Jurkat, Clone E6-1 (cell line): Measurements from ENCODE around the gene KANSL3. TPM values are rescaled to one million over a fixed set of nuclear protein-coding genes. Genes with fewer than 3 reads are reported as not detected.
"Not testable (repeated sequence)": the region's sequence is repeated elsewhere in the genome, so short reads cannot be mapped to it uniquely, and the experiment has no call there.

Experiments used
- DNase-seq: peaks from one replicate; pipeline ENCODE4 v3.0.0-alpha.2; 2011; ENCODE audit warnings: low read depth, low spot score
- H3K4me3 ChIP-seq: 2 replicates; pipeline ENCODE4 v1.5.1; 2011; ENCODE audit warnings: mild to moderate bottlenecking, low read length, control low read depth, moderate library complexity
- polyA plus RNA-seq: library from polyadenylated mRNA; unstranded; fragments of >200 nt; gene quantifications from one replicate; pipeline ENCODE4 v1.2.1, GENCODE V29; 2012; ENCODE audit warnings: missing spikeins; ENCODE audit not compliant: insufficient read length, insufficient read depth

Gene KANSL3
- 45.8 TPM for polyA plus RNA-seq

DNA sequence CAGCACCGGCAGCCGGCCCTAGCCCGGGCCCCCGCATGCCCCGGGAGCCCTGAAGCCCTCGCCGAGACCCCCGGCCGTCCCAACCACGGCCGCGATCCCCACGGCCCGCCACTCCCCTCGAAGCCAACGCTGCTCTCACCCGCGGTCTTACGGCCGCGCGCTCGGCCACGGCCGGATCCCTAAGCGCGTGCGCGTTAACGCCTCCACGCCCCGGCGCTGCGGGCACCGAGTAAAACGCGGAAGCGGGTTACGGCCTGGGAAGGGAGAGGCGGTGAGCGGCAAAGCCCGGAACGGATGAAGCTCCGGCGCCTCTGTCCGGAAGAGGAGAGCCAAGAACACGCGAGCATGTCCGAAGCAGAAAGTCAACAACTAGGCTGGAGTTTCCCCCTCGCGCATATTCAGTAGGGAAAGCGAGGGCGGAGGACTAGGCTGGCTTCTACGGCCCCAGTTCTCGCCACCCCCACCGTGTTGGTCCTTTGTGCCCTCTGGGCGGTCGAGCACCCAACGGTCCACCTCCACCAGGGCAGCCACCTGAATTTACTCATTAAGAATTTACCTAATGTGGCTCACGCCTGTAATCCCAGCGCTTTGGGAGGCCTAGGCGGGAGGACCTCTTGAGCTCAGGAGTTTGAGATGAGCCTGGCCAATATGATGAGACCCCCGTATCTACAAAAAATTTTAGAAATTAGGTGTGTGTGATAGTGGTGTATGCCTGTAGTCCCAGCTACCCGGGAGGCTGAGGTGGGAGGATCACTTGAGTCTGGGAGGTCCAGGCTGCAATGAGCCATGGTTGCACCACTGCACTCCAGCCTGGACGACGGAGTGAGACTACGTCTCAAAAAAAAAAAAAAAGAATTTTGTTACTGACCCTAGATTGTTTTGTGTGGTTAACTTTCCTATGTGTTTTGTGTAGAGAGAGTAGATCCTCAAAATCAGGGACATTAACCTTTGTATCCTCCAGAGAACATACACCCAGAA lies at the start of gene KANSL3:
TSS of gene KANSL3 (minus strand) at position 169 of the 978 bp plus-strand sequence. CDS start 1,177 bp downstream, outside the sequence.
- peak; percentile 84 for DNase-seq
- H3K4me3 ChIP-seq: peak within 1 kb of the TSS; percentile 71

DNA sequence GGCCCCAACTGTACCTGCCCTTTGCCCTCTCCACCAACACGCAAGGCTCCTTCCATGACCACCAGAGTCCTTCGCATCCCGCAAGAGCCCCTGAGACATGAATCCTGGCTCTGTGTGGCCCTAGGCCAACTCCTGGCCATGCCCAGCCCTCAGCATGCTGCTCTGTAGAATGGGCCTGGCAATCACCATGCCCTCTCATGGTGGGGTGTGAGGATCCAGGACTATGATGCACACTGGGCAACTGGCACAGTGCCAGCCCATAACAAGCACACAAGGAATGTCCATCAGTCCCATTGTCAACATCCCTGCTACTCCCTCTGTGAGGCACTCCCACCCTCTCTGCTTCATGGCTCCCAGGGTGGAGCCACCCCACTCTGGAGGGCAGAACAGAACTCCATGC lies 49.2 kb upstream of the KANSL3 start:
- no peak for DNase-seq
- no peak overlapping the region for H3K4me3 ChIP-seq

DNA sequence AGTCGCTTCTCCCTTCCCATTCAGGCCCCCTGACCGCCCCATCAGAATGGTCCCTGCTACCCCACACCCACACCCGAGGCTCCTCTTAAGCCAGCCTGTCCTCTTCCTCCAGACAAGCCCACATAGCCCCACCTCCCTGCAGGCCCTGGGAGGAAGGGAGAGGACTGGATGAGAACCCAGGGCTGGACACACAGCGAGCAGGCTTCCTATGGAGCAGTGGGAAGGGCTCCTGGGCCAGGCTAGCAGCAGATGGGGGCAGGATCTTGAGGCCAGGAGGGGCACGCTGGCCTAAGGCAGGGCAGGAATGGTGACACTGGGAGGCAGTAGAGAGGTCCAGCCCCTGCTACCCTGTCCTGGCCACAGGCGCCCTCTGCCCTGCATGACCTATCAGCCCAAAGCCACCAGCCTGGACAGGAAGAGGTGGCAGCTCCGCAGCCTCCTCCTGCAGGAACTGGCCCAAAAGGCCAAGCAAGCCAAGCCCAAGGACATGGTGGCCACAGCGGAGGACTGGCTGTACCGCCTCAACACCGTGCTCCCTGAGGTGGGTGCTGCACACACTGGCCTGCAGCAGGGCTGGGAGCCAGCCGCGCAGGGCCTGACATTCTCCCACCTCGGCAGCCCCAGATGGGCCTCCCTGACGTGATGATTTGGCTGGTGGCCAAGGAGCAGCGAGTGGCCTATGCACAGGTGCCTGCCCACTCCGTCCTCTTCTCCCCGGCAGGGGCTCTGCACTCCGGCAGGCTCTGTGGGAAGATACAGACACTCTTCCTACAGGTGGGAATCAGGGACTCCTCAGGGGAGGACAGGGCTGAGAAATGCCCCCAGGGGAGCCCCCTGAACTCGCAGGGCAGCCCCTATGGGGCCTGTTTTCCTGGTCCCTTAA lies 47.7 kb upstream of the KANSL3 start:
- DNase-seq: no peak
- H3K4me3 ChIP-seq: no peak overlapping the region

GRCh38 chr2:96684883-96685576 lies 46.9 kb upstream of the KANSL3 start:
- no peak for DNase-seq
- H3K4me3 ChIP-seq: no peak overlapping the region

- no peak overlapping the region for H3K4me3 ChIP-seq
- DNase-seq: no peak
Observed at GRCh38 chr2:96683972-96684820, 46.1 kb upstream of the KANSL3 start.

DNA sequence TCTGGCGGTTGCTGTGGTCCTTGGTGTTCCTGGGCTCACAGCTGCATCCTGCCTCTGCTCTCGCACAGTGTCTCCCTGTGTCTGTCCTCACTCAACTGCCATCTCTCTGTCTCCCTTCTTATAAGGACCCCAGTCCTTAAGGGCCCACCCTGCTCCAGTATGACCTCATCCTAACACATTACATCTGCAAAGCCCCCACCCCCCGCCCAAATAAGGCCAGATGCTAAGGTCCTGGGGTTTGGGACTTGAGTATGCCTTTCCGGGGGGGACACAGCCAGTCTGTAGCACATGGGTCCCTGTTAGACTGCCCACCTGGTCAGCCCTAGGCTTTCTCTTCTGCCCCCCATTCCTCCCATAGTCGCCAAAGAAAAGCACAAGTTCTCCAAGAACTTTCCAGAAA lies 45.2 kb upstream of the KANSL3 start:
- no peak for DNase-seq
- no peak overlapping the region for H3K4me3 ChIP-seq

- DNase-seq: no peak
- no peak overlapping the region for H3K4me3 ChIP-seq
Observed at GRCh38 chr2:96681540-96681939, 43.4 kb upstream of the KANSL3 start.

GRCh38 chr2:96680561-96681141 lies 42.5 kb upstream of the KANSL3 start:
- H3K4me3 ChIP-seq: no peak overlapping the region
- DNase-seq: no peak

DNA sequence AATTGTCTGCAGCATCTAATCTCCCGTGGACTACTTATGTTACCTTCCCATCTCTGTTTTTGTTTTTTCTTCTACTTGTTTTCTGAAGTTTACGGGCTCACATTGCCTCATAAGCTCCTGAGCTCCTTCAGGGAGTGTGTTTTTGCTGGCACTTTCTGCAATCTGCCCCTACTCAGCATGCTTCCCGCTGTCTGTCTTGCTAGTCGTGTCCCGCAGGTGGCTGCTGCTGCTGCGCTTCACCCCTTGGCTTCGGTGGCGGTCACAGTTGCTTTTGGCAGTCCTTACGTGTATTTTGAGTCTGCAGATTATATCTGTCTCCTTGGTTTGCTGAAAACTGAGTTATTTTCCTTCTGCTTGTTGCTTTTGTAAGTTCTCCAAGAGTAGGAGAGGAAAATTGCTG lies 41.7 kb upstream of the KANSL3 start:
- no peak overlapping the region for H3K4me3 ChIP-seq
- no peak for DNase-seq

DNA sequence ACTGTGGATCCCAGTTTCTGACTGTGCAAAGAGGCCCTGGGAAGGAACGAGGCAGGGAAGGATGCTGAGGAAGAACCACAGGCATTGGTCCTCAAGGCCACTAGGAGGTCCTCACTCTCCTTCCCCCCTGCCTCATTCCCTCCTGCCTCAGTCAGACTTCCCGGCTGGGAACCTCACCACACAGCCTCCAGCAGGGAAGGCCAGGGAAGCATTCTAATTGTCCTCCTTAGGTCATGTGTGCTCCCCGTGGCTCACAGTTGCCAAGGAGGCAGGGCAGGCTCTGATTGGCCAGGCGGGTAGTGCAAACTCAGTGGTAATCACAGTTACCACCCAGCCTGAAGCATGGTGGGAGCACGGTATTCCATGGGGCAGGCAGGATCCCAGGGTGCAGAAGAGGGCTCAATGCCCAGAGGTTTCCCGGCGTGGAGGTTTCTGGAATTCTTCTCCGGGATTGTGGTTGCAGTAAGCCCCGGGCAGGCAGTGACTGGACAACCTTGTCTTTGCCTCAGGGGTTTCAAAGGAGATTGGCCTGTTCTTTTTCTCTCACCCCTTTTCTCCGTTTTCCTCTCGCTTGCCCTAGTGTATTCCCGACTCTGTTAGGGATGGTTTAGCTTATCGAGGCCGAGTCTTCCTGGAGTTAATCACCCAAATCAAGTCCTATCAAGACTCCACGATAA lies 31.6 kb upstream of the KANSL3 start:
- no peak overlapping the region for H3K4me3 ChIP-seq
- DNase-seq: no peak

DNA sequence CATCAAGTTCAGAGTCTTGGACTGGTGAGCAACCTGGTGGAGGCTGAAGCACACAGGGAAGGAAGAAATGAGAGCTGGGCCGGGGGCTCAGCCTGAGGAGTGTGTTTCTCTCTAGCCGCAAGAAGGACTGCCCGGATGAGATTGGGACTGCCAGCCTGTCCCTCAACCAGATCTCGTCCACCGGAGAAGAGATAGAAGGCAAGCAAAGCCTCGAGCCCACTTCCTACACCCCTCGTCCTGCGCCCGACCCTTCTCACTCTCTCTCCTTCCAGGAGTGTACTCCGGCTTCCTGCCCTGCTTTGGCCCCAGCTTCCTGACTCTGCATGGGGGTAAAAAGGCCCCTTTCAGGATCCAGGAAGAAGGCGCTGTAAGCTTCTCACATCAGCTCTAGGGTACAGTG lies 30.7 kb upstream of the KANSL3 start:
- no peak for DNase-seq
- no peak overlapping the region for H3K4me3 ChIP-seq

- not testable (repeated sequence) for H3K4me3 ChIP-seq, DNase-seq
Observed at GRCh38 chr2:96665717-96666116, 27.6 kb upstream of the KANSL3 start.

- H3K4me3 ChIP-seq: no peak overlapping the region
- no peak for DNase-seq
Observed at GRCh38 chr2:96665083-96665569, 27.0 kb upstream of the KANSL3 start.

DNA sequence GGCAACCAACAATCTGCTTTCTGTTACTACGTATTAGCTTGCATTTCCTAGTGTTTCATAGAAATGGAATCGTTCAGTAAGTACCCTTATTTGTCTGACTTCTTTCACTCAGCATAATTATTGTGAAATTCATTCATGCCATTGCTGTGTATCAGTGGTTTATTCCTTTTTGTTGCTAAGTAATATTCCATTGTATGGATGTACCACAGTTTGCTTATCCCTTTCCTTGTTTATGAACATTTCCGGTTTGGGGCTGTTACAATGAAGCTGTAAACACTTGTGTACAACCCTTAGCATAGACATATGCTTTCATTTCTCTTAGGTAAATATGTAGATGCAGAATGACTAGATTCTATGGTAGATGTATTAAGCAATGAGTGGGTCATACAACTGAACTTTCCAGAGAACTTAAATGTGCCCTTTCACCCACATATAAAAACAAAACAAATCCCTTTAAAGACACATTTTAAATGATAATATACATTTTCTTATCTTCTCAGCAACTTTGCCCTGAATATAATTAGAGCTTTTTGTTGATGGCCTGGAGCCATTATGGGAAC lies 26.3 kb upstream of the KANSL3 start:
- no peak for DNase-seq
- H3K4me3 ChIP-seq: no peak overlapping the region

- no peak overlapping the region for H3K4me3 ChIP-seq
- no peak for DNase-seq
Observed at GRCh38 chr2:96663829-96664228, 25.7 kb upstream of the KANSL3 start.

- DNase-seq: no peak
Observed at GRCh38 chr2:96663177-96663576, 25.1 kb upstream of the KANSL3 start.

DNA sequence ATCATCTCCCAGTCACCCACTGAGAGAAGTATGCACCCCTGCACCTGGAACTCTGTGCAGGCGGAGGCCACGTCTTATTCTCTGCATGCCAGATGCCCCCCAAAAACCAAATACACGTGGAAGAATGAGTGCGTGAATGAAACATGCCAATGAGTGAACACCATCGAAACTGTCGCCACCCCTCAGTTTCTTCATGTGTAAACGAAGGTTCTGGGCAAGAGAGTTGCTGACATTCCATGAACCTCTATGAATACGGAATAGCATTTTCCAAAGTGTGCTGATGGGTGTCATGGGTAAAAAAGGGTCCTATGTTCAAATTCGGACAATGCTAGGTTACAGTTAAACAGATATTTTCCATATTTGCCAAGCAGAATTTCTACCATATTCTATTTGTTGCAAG lies 24.2 kb upstream of the KANSL3 start:
- no peak for DNase-seq
- no peak overlapping the region for H3K4me3 ChIP-seq

More at GRCh38 chr2:96663177-96663576, 25.1 kb upstream of the KANSL3 start:
- H3K4me3 ChIP-seq: no peak overlapping the region
